ENCODE measurements around the gene RPS6KB1. TPM values are rescaled to one million over a fixed set of nuclear protein-coding genes. Genes with fewer than 3 reads are reported as not detected.
"Not testable (repeated sequence)": the region's sequence is repeated elsewhere in the genome, so short reads cannot be mapped to it uniquely, and the experiment has no call there.

The RPS6KB1 gene
- total RNA-seq, 4 donors from 2014 or later, result 40.0 to 200 (median 55.7) TPM

DNA sequence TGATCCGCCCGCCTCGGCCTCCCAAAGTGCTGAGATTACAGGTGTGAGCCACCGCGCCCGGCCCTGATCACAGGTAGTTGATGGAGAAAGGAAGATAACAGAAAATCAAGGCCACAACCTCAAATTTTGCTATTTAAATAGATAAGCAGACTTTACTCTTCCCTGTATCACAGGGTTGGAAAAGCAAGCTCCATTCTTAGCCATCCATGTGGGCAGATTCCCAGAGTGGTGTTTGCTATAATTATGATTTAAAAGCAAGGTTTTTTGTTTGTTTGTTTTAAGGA lies 44.6 kb upstream of the RPS6KB1 start:
- TF ChIP-seq, protein P1, sequence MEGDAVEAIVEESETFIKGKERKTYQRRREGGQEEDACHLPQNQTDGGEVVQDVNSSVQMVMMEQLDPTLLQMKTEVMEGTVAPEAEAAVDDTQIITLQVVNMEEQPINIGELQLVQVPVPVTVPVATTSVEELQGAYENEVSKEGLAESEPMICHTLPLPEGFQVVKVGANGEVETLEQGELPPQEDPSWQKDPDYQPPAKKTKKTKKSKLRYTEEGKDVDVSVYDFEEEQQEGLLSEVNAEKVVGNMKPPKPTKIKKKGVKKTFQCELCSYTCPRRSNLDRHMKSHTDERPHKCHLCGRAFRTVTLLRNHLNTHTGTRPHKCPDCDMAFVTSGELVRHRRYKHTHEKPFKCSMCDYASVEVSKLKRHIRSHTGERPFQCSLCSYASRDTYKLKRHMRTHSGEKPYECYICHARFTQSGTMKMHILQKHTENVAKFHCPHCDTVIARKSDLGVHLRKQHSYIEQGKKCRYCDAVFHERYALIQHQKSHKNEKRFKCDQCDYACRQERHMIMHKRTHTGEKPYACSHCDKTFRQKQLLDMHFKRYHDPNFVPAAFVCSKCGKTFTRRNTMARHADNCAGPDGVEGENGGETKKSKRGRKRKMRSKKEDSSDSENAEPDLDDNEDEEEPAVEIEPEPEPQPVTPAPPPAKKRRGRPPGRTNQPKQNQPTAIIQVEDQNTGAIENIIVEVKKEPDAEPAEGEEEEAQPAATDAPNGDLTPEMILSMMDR (IDR thresholded peaks at IDR 0.05), result no peak
- TF ChIP-seq POLR2A (IDR thresholded peaks at IDR 0.05), result no peak
- Histone ChIP-seq H3K27ac (peak overlapping the region; percentile 60 to 98 (median 85)), H3K4me1 (peaks cover 48 to 70% of the 10 kb centered on the region in 2 donors), H3K36me3 (no peaks in the 10 kb centered on the region), H3K27me3 (no peaks in the 10 kb centered on the region), H3K4me3 (replicated peaks in 1 of 3) (no peak overlapping the region), H3K9me3 (no peaks in the 10 kb centered on the region)
- 90 to 96% methylated on average over 6 of the region's 6 CpGs for WGBS, 2 donors
- intact Hi-C loops (cut with DNase I), result no loop called here
- DNase-seq, result no peak

DNA sequence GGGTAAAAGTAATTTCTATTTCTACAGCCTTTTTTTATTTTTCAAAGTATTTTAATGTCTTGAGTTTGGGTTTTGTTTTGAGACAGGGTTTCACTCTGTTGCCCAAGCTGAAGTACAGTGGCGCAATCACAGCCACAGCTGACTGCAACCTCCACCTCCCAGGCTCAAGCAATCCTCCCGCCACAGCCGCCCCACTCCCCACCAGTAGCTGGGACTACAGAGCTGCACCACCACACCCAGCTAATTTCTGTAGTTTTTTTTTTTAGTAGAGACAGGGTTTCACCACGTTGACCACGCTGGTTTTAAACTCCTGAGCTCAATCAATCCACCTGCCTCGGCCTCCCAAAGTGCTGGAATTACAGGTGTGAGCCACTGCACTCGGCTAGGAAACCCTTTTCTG lies 44.1 kb upstream of the RPS6KB1 start:
- intact Hi-C loops (cut with DNase I), result no loop called here
- H3K4me1 ChIP-seq, result peaks cover 48 to 75% of the 10 kb centered on the region in 2 donors

DNA sequence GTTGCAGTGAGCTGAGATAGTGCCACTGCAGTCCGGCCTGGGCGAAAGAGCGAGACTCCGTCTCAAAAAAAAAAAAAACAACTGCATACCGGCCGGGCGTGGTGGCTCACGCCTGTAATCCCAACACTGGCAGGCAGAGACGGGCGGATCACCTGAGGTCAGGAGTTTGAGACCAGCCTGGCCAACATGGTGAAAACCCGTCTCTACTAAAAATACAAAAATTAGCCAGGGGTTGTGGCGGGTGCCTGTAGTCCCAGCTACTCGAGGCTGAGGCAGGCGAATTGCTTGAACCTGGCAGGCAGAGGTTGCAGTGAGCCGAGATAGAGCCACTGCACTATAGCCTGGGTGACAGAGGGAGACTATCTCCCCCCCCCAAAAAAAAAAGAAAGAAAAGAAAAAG lies 42.6 kb upstream of the RPS6KB1 start:
- H3K36me3 ChIP-seq; DNase-seq; H3K27ac ChIP-seq; H3K27me3 ChIP-seq; H3K9me3 ChIP-seq; H3K4me3 ChIP-seq (replicated peaks in 1 of 3); intact Hi-C loops (cut with DNase I): not testable (repeated sequence)
- peaks cover 37 to 69% of the 10 kb centered on the region in 2 donors for H3K4me1 ChIP-seq
- whole genome bisulfite sequencing, 2 donors, result 87 to 93% methylated on average over 15 of the region's 15 CpGs

More for the DNA sequence above, 44.1 kb upstream of the RPS6KB1 start:
- Histone ChIP-seq H3K9me3 (no peaks in the 10 kb centered on the region), H3K27me3 (no peaks in the 10 kb centered on the region), H3K36me3 (no peaks in the 10 kb centered on the region), H3K4me3 (replicated peaks in 1 of 3) (no peak overlapping the region), H3K27ac (peak overlapping the region; percentile 60 to 98 (median 85))
- peak; percentile 91 to 95 for DNase-seq
- 23 to 28% methylated on average over 7 of the region's 7 CpGs for whole genome bisulfite sequencing, 2 donors
- TF ChIP-seq, protein P1 (IDR thresholded peaks at IDR 0.05), result no peak
- TF ChIP-seq POLR2A (IDR thresholded peaks at IDR 0.05), result peak in 1 of 2 donors; percentile 34

- TF ChIP-seq, protein P1 (IDR thresholded peaks at IDR 0.05), result no peak
- TF ChIP-seq POLR2A (IDR thresholded peaks at IDR 0.05), result no peak
- H3K4me3 ChIP-seq (replicated peaks in 1 of 3), result no peak overlapping the region
- peaks cover 25 to 55% of the 10 kb centered on the region in 2 donors for H3K4me1 ChIP-seq
- H3K36me3 ChIP-seq, result no peaks in the 10 kb centered on the region
- WGBS, 2 donors, result 64 to 78% methylated on average over 14 of the region's 14 CpGs
- no peaks in the 10 kb centered on the region for H3K9me3 ChIP-seq
- H3K27ac ChIP-seq, result peak overlapping the region in 2 of 3 donors; percentile 46 to 59
- intact Hi-C loops (cut with DNase I), result no loop called here
- DNase-seq, result no peak
- no peaks in the 10 kb centered on the region for H3K27me3 ChIP-seq
Measured at GRCh38 chr17:59851439-59852375, 41.2 kb upstream of the RPS6KB1 start.

DNA sequence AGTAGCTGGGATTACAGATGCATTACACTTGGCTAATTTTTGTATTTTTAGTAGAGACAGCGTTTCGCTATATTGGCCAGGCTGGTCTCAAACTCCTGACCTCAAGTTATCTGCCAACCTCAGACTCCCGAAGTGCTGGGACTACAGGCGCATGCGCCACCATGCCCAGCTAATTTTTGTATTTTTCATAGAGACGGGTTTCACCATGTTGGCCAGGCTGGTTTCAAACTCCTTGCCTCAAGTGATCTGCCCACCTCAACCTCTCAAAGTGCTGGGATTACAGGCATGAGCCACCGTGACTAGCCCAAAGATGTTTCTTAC lies 40.1 kb upstream of the RPS6KB1 start:
- peak overlapping the region in 2 of 3 donors; percentile 46 to 59 for H3K27ac ChIP-seq

DNA sequence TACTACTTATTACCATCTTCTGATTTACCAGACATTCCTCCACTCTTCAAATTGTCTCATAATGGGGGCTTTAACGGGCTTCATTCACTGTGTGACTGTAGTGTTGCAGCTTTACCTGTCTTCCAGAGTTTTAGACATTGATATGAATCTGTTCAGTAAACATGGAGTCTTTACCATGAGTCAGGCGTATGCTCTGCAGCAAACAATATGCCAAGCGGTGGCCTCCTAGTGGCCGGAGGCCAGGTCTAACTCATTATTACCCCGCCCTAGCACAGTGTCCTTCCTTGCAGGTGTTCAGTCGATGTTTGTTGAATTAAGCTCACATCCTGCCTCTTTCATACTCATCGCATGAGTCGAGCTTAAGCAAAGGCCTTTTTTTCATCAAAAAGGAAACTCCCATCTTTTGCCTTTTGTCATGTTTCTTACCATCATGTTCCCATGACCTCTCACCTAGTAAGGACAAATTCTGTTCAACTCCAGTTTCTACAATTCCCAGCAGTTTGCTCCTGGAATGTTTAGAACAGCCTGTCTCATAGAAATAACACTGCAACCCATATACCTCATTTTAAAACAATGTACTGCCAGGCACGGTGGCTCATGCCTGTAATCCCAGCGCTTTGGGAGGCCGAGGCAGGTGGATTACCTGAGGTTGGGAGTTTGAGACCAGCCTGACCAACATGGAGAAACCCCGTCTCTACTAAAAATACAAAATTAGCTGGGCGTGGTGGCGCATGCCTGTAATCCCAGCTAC lies 39.6 kb upstream of the RPS6KB1 start:
- Histone ChIP-seq H3K27ac (peak overlapping the region in 2 of 3 donors; percentile 46 to 59), H3K4me1 (peaks cover 9 to 43% of the 10 kb centered on the region in 2 donors), H3K9me3 (no peaks in the 10 kb centered on the region), H3K36me3 (no peaks in the 10 kb centered on the region), H3K27me3 (no peaks in the 10 kb centered on the region), H3K4me3 (replicated peaks in 1 of 3) (no peak overlapping the region)
- WGBS, 2 donors, result 75 to 80% methylated on average over 14 of the region's 14 CpGs
- DNase-seq, result no peak
- TF ChIP-seq POLR2A (IDR thresholded peaks at IDR 0.05), result no peak
- TF ChIP-seq, protein P1 (IDR thresholded peaks at IDR 0.05), result peak in 3 of 6 experiments; percentile 11 to 30 (median 20)
- intact Hi-C loops (cut with DNase I), result no loop called here

More for the DNA sequence above, 40.1 kb upstream of the RPS6KB1 start:
- H3K27me3 ChIP-seq; DNase-seq; intact Hi-C loops (cut with DNase I); H3K36me3 ChIP-seq; H3K9me3 ChIP-seq; H3K4me3 ChIP-seq (replicated peaks in 1 of 3): not testable (repeated sequence)
- WGBS, 2 donors, result 93 to 95% methylated on average over 7 of the region's 7 CpGs
- H3K4me1 ChIP-seq, result peaks cover 14 to 48% of the 10 kb centered on the region in 2 donors

GRCh38 chr17:59853919-59854729 lies 38.8 kb upstream of the RPS6KB1 start:
- H3K4me3 ChIP-seq (replicated peaks in 1 of 3); H3K36me3 ChIP-seq; H3K9me3 ChIP-seq; intact Hi-C loops (cut with DNase I); H3K27me3 ChIP-seq; DNase-seq: not testable (repeated sequence)
- Histone ChIP-seq H3K27ac (peak overlapping the region in 2 of 3 donors; percentile 38 to 46), H3K4me1 (peaks cover 3 to 36% of the 10 kb centered on the region in 2 donors)
- WGBS, 2 donors, result 94 to 95% methylated on average over 10 of the region's 10 CpGs
